K562 (cell line): ENCODE results near the gene ANKRD34A. TPM values are rescaled to one million over a fixed set of nuclear protein-coding genes. Genes with fewer than 3 reads are reported as not detected.

Experiments
- ATAC-seq: fragments of 200-7000 bp; cut with Tn5 transposase; 3 replicates; pipeline ENCODE4 v1.9.1; 2020; ENCODE audit warnings: moderate library complexity
- BruUV-seq: library from RNA; stranded (reverse); fragments of 400-500 nt; replicated peaks from 2 replicates; lab custom pipeline; 2021; lab: Mats Ljungman, UMichigan
- CTCF ChIA-PET: fragments of 300-600 bp; formaldehyde crosslinking; extraction: SDS; loops from one replicate; lab custom pipeline; 2021; ENCODE audit warnings: low intra/inter-chr PET ratio; lab: Yijun Ruan, JAX
- POLR2A ChIA-PET: fragments of 300-600, 350-650 bp; sonication (Branson Sonifier 250); formaldehyde crosslinking; extraction: SDS; loops from one replicate; lab custom pipeline; 2021; ENCODE audit warnings: antibody characterized with exemption, inconsistent platforms; lab: Yijun Ruan, JAX
- DNase-seq, 4 experiments: peaks; one replicate each; pipeline versions ENCODE4 v3.0.0 to v3.0.0-alpha.2; 2011 to 2018; ENCODE audit warnings: low spot score in 3 of 4, mixed read lengths in 3 of 4; ENCODE audit errors: extremely low read depth in 1 of 4
- FAIRE-seq: peaks from 2 replicates; lab custom pipeline; 2011; peaks lifted over from hg19 to GRCh38; lab: Jason Lieb, UNC
- H2AFZ ChIP-seq: 2 replicates; pipeline ENCODE4 v1.6.0; 2011; ENCODE audit warnings: low read depth, low read length, control low read depth, inconsistent platforms
- H3K27ac ChIP-seq: fragments of 200-600 bp; 3 replicates; pipeline ENCODE4 v1.8.0; 2011; ENCODE audit warnings: low read depth, mild to moderate bottlenecking, control low read depth, inconsistent platforms, low read length, moderate library complexity, mixed read lengths; ENCODE audit errors: extremely low read depth
- H3K27me3 ChIP-seq, 2 experiments: fragments of 300-600 bp in 1 of 2; 2 replicates in 1 of 2; 3 replicates in 1 of 2; pipeline versions ENCODE4 v1.6.0 to v1.8.0; 2011; ENCODE audit warnings: inconsistent platforms in 2 of 2, low read length in 2 of 2, mild to moderate bottlenecking in 1 of 2, mixed read lengths in 1 of 2, moderate library complexity in 1 of 2; ENCODE audit not compliant: control insufficient read depth in 2 of 2, insufficient read depth in 2 of 2
- H3K36me3 ChIP-seq: fragments of 300-600 bp; 3 replicates; pipeline ENCODE4 v1.8.0; 2011; ENCODE audit warnings: mild to moderate bottlenecking, low read length, inconsistent platforms; ENCODE audit not compliant: control insufficient read depth, insufficient read depth
- H3K4me1 ChIP-seq, 2 experiments: fragments of 200-600 bp in 1 of 2; replicated peaks in 1 of 2; 2 replicates in 1 of 2; 3 replicates in 1 of 2; pipeline versions ENCODE4 v1.5.1 to v1.8.0; 2011; ENCODE audit warnings: inconsistent platforms in 2 of 2, low read length in 2 of 2, mild to moderate bottlenecking in 1 of 2, mixed read lengths in 1 of 2, moderate library complexity in 1 of 2; ENCODE audit not compliant: control insufficient read depth in 2 of 2, insufficient read depth in 2 of 2
- H3K4me2 ChIP-seq: 2 replicates; pipeline ENCODE4 v1.6.1; 2011; ENCODE audit warnings: low read length, control low read depth, inconsistent platforms, mixed read lengths; ENCODE audit not compliant: insufficient read depth
- H3K4me3 ChIP-seq: fragments of 200-600 bp; sonication (generic), shearing (Covaris generic); 2 replicates; pipeline ENCODE4 v1.5.1; 2016; ENCODE audit warnings: control low read depth, inconsistent platforms
- H3K79me2 ChIP-seq: fragments of 200-600 bp; 3 replicates; pipeline ENCODE4 v1.8.0; 2011; ENCODE audit warnings: low read length, inconsistent platforms; ENCODE audit not compliant: control insufficient read depth, insufficient read depth
- H3K9ac ChIP-seq, 2 experiments: 2 replicates each; pipeline versions ENCODE4 v1.6.0 to v1.6.1; 2011; ENCODE audit warnings: low read depth in 2 of 2, low read length in 2 of 2, control low read depth in 1 of 2, inconsistent platforms in 1 of 2, mild to moderate bottlenecking in 1 of 2, mixed read lengths in 1 of 2; ENCODE audit not compliant: insufficient read depth in 1 of 2
- H3K9me1 ChIP-seq: one replicate; pipeline ENCODE4 v1.6.0; 2011; ENCODE audit warnings: inconsistent platforms, mild to moderate bottlenecking, low read length, moderate library complexity; ENCODE audit not compliant: control insufficient read depth, insufficient read depth
- H3K9me3 ChIP-seq: replicated peaks from 2 replicates; pipeline ENCODE4 v1.5.1; 2011; ENCODE audit warnings: low read depth, low read length, inconsistent platforms; ENCODE audit not compliant: control insufficient read depth, insufficient read depth
- H4K20me1 ChIP-seq: replicated peaks from 2 replicates; pipeline ENCODE4 v1.6.1; 2011; ENCODE audit warnings: low read length, inconsistent platforms, mixed read lengths; ENCODE audit not compliant: control insufficient read depth, insufficient read depth
- ESRRA ChIP-seq: fragments of 450-650 bp; IDR thresholded peaks from 2 replicates; pipeline ENCODE4 v1.6.1; 2014; ENCODE audit warnings: low read depth, mild to moderate bottlenecking, moderate library complexity, borderline replicate concordance
- HDAC2 ChIP-seq: fragments of 450-650 bp; IDR thresholded peaks from 2 replicates; pipeline ENCODE4 v1.6.1; 2016; ENCODE audit warnings: mild to moderate bottlenecking
- HMBOX1 ChIP-seq: sonication (generic); IDR thresholded peaks from 2 replicates; pipeline ENCODE4 v1.6.1; 2016
- NONO ChIP-seq, 2 experiments: fragments of 200-400 bp in 1 of 2; fragments of 450-650 bp in 1 of 2; formaldehyde crosslinking in 1 of 2; IDR thresholded peaks; 2 replicates each; pipeline ENCODE4 v1.6.1; 2017; ENCODE audit warnings: low read depth in 2 of 2, mild to moderate bottlenecking in 2 of 2, moderate library complexity in 2 of 2, low read length in 1 of 2
- NR2C1 ChIP-seq, 2 experiments: fragments of 450-650 bp; IDR thresholded peaks; 2 replicates each; pipeline ENCODE4 v1.6.1; 2017; ENCODE audit warnings: mild to moderate bottlenecking in 2 of 2, antibody characterized with exemption in 1 of 2, inconsistent platforms in 1 of 2, missing compliant biosample characterization in 1 of 2, missing genetic modification characterization in 1 of 2
- WGBS: fragments of 100-300 bp; shearing (Covaris generic); methylation state at CpG from one replicate; pipeline ENCODE4 v1.1.6; 2016; ENCODE audit warnings: low coverage, mixed read lengths; ENCODE audit not compliant: insufficient coverage; ENCODE audit errors: missing lambda C conversion rate; 5-methylcytosine and 5-hydroxymethylcytosine counted together
- in situ Hi-C: fragments of 300-500 bp; cut with MboI; formaldehyde crosslinking; loops from 4 replicates; pipeline ENCODE4 v1.15.0; 2018; ENCODE audit warnings: inconsistent platforms, mixed read lengths
- intact Hi-C: fragments of 100-400 bp; cut with micrococcal nuclease; formaldehyde crosslinking; loops from 2 replicates; pipeline ENCODE4 v1.14.2; 2022
- polyA plus RNA-seq, 8 experiments: library from polyadenylated mRNA; depleted of rRNA in 4 of 8; stranded (reverse) in 5 of 8; unstranded in 3 of 8; fragments of >200 nt; fragmentation: Nextera tagmentation in 2 of 8; fragmentation: Illumina TruSeq in 1 of 8; extraction: Ambion mirVana in 2 of 8; extraction: Trizol in 1 of 8; gene quantifications; 2 replicates each; pipeline versions ENCODE4 v1.2.1 to v1.2.3, GENCODE V29; 2011 to 2014; ENCODE audit warnings: inconsistent platforms in 1 of 8, missing spikeins in 1 of 8
- total RNA-seq, 7 experiments: library from RNA; depleted of rRNA in 6 of 7; stranded (reverse); fragments of >200 nt in 6 of 7; fragmentation: Illumina TruSeq in 2 of 7; extraction: Trizol in 2 of 7; gene quantifications; 2 replicates each; pipeline versions ENCODE4 v1.2.1 to v1.2.3, GENCODE V29; 2011 to 2021; ENCODE audit warnings: low replicate concordance in 1 of 7

The ANKRD34A gene
- total and polyA plus RNA-seq, 9 of the 15 experiments (the other 6 are each of a cell fraction or from before 2014, with no cell fraction given), result 0.06 to 1.6 (median 0.43) TPM

- Histone ChIP-seq H3K9ac (no peak overlapping the region; a peak in 1 of 4 replicates), H3K36me3 (peaks cover 14% of the 10 kb centered on the region), H3K9me3 (no peaks in the 10 kb centered on the region), H3K79me2 (peaks cover 25% of the 10 kb centered on the region), H3K27me3 (no peaks in the 10 kb centered on the region), H4K20me1 (no peaks in the 10 kb centered on the region), H3K9me1 (no peaks in the 10 kb centered on the region), H3K4me3 (no peak overlapping the region), H2AFZ (no peak overlapping the region), H3K4me1 (peaks cover 34 to 79% of the 10 kb centered on the region in 2 experiments), H3K4me2 (no peak overlapping the region), H3K27ac (peak overlapping the region; percentile 33; the same call in 2 of the 3 replicates)
- BruUV-seq, result no TSS peak
- peak; percentile 88 for TF ChIP-seq ESRRA
- peak; percentile 55; the same call in 1 of the 2 replicates for TF ChIP-seq NR2C1 (IDR thresholded peaks at IDR 0.05)
- peak; percentile 44 for TF ChIP-seq NR2C1 (tag; IDR thresholded peaks at IDR 0.05)
- no peak for TF ChIP-seq HDAC2
- TF ChIP-seq HMBOX1, result peak; percentile 48
- TF ChIP-seq NONO (IDR thresholded peaks at IDR 0.05; ENCODE audit: low read depth in 2 of 2, low read length in 1 of 2), result no peak
- ChIA-PET CTCF (no interaction called here), POLR2A (interaction anchor here (0.5 to 15.5 kb wide), 7 partner anchors 11 to 189 kb away, joined by 3 to 320 read pairs (median 4); partner anchors contain the start of genes ANKRD34A, PEX11B, POLR3GL and TXNIP)
- intact Hi-C loops (no loop called here), in situ Hi-C loops (no loop called here)
- 47% methylated on average over 6 of the region's 6 CpGs for WGBS
- ATAC-seq (no peak), FAIRE-seq (no peak), DNase-seq (no peak)
Observed at GRCh38 chr1:145982010-145982723, 17.8 kb upstream of the ANKRD34A start.
